Esophagus muscularis mucosa (tissue), 4 donors: ENCODE measurements around the gene NBPF4. TPM values are rescaled to one million over a fixed set of nuclear protein-coding genes. Genes with fewer than 3 reads are reported as not detected.
"Not testable (repeated sequence)": the region's sequence is repeated elsewhere in the genome, so short reads cannot be mapped to it uniquely, and the experiment has no call there.

Experiments
- DNase-seq: peaks from one replicate; pipeline ENCODE4 v3.0.0-alpha.2; 2017; ENCODE audit errors: extremely low spot score
- H3K27ac ChIP-seq, 4 donors: fragments of 200-600 bp; sonication (generic); replicated peaks in 1 of 4; 1 replicate in 3 of 4; 2 replicates in 1 of 4; pipeline ENCODE4 v1.5.1; 2016 to 2019; ENCODE audit warnings: mild to moderate bottlenecking in 1 of 4
- H3K27me3 ChIP-seq, 4 donors: fragments of 200-600 bp; sonication (generic); one replicate each; pipeline versions ENCODE4 v1.5.1 to v1.6.0; 2016 to 2019
- H3K36me3 ChIP-seq, 4 donors: fragments of 200-600 bp; sonication (generic); one replicate each; pipeline ENCODE4 v1.5.1; 2016 to 2019
- H3K4me1 ChIP-seq, 4 donors: fragments of 200-600 bp; sonication (generic); one replicate each; pipeline ENCODE4 v1.5.1; 2016 to 2019
- H3K4me3 ChIP-seq, 4 donors: fragments of 200-600 bp; sonication (generic); 1 replicate in 2 of 4; 2 replicates in 2 of 4; pipeline ENCODE4 v1.5.1; 2016 to 2019; ENCODE audit warnings: mild to moderate bottlenecking in 4 of 4, moderate library complexity in 1 of 4
- H3K9me3 ChIP-seq, 4 donors: fragments of 200-600 bp; sonication (generic); 1 replicate in 3 of 4; 2 replicates in 1 of 4; pipeline ENCODE4 v1.5.1; 2016 to 2019
- WGBS: methylation state at CpG from one replicate; pipeline ENCODE4 v1.1.5; 2018; 5-methylcytosine and 5-hydroxymethylcytosine counted together
- intact Hi-C: fragments of 100-400 bp; cut with DNase I; formaldehyde crosslinking; loops from one replicate; pipeline ENCODE4 v1.15.1; 2023
- total RNA-seq, 4 donors: library from RNA; depleted of rRNA; stranded (reverse); fragments of >200 nt; gene quantifications; one replicate each; pipeline versions ENCODE4 v1.1.0 to v1.2.1, GENCODE V29; 2016
- TF ChIP-seq, protein P1 (sequence below), 3 experiments: fragments of 200-600 bp in 2 of 3; fragments of 450-650 bp in 1 of 3; sonication (generic) in 2 of 3; IDR thresholded peaks; one replicate each; pipeline ENCODE4 v1.5.1; 2017 to 2019; ENCODE audit warnings: antibody characterized with exemption in 3 of 3, mild to moderate bottlenecking in 2 of 3, moderate library complexity in 1 of 3

The NBPF4 gene
- total RNA-seq, 4 donors from 2014 or later = not detected

DNA sequence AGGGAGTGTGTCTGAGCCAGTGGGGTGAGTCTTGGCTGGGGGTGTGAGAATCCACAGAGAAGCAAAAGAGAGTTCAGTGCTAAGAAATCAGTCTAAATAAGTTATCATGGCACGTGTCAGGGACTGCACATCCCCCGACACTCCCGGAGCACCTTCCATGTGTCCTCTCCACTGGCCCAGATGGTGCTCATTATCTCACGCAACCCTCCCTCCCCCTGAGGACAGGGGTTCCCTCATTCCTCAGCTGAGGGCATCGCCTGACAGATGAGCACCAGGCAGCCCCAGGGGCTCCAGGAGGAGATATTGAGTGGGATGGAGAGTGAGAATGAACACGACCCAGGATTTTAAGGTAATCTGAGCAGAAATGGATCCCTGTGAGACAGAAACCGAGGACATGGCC is 16.1 kb downstream of the NBPF4 start:
- no CpG with 5 or more reads among the region's 7 CpGs for WGBS
- H3K36me3 ChIP-seq, H3K9me3 ChIP-seq, H3K27ac ChIP-seq, H3K4me1 ChIP-seq, DNase-seq, H3K27me3 ChIP-seq, intact Hi-C loops, H3K4me3 ChIP-seq: not testable (repeated sequence)

GRCh38 chr1:108226855-108227254 is 17.0 kb downstream of the NBPF4 start:
- intact Hi-C loops = not testable (repeated sequence)

DNA sequence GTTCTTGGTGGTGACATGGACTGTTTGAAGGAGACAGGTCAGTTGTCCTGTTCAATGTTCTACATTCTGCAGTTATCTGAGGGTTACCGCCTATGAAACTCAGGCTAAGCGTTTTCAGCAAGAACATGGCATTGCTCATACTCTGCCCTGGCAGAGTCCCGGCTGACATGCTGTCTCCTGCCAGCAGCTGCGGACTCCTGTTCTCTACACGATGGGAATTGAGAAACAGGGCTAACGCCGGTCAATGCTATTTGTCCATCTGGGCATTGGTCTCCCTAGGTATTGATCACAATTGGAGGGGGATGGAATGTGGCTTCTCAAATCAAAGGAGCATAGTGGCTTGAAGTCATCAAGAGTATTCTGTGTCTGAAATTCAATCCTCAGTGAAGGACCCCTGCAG is 20.6 kb downstream of the NBPF4 start:
- 77% methylated on average over 7 of the region's 7 CpGs for WGBS
- H3K4me3 ChIP-seq, H3K4me1 ChIP-seq, DNase-seq, intact Hi-C loops, H3K27ac ChIP-seq, H3K27me3 ChIP-seq, H3K9me3 ChIP-seq, H3K36me3 ChIP-seq: not testable (repeated sequence)

More at GRCh38 chr1:108226855-108227254, 17.0 kb downstream of the NBPF4 start:
- not testable (repeated sequence) for H3K27me3 ChIP-seq, H3K27ac ChIP-seq, H3K36me3 ChIP-seq, H3K4me1 ChIP-seq, H3K4me3 ChIP-seq, DNase-seq, H3K9me3 ChIP-seq
- WGBS = no CpG with 5 or more reads among the region's 4 CpGs

DNA sequence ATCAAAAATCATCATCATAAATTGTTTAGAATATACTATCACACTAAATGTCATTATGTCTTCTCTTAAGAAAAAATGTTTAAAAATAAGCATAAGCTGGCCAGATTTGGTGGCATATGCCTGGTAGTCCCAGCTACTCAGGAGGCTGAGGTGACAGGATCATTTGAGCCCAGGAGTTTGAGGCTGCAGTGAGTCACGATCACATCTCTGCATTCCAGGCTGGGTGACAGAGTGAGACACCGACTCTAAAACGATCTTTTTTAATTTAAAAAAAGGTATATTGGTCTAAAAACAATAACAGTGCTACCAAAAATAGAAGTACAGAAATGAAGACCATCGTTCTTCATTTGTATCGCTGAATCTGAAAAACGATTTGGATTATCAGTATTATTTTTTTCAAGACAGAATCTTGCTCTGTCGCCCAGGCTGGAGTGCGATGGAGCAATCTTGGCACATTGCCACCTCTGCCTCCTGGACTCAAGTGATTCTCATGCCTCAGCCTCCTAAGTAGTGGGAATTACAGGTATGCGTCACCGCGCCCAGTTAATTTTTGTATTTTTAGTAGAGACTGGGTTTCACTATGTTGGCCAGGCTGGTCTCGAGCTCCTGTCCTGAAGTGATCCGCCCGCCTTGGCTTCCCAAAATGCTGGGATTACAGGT is 26.2 kb downstream of the NBPF4 start:
- DNase-seq, H3K9me3 ChIP-seq, intact Hi-C loops, H3K27ac ChIP-seq, H3K4me1 ChIP-seq, H3K36me3 ChIP-seq, H3K27me3 ChIP-seq, H3K4me3 ChIP-seq: not testable (repeated sequence)
- 92% methylated on average over 14 of the region's 14 CpGs for WGBS

GRCh38 chr1:108217007-108217406 is 26.9 kb downstream of the NBPF4 start:
- intact Hi-C loops, H3K27me3 ChIP-seq, H3K4me3 ChIP-seq, H3K4me1 ChIP-seq, H3K36me3 ChIP-seq, H3K27ac ChIP-seq, DNase-seq, H3K9me3 ChIP-seq: not testable (repeated sequence)
- 67% methylated on average over 2 of the region's 2 CpGs for WGBS

DNA sequence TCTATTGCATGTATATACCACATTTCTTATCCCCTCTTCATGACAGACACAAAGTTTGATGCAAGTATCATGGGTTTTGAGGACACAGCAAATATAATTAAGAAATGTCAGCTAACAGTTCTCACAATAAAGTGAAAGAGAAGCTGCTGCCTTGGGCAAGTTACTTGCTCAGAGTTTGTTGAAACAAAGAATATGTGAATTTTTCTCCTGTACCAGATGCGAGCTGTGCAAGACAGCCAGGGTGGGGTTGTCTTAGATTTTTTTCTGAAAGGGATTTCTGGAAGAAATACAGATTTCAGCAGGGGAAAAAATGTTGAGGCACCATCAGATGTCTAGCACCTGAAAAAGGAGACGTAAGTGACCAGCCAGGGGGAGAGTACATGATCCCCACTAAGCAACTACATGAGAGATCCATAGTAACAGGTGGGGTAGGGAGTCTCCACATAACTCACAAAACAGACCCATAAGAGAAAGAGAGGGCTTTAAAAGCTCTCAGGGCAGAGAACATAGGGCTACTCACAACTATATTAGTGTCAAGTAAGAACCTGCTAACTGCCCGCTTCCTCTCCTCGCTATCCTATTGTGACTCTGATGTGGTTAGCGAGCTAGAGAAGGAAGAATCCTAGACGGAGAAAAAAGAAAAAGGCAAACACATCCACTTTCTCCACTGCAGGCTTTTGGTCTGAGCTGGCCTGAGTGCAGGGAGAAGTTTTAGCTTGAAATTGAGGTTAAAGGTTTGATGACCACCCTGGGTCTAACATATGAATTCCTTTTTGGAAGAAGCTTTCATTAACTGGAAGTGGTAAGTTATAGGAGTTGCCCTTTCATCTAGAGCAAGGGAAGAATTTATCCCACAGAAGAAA is 27.6 kb downstream of the NBPF4 start:
- WGBS = 74% methylated on average over 6 of the region's 6 CpGs

DNA sequence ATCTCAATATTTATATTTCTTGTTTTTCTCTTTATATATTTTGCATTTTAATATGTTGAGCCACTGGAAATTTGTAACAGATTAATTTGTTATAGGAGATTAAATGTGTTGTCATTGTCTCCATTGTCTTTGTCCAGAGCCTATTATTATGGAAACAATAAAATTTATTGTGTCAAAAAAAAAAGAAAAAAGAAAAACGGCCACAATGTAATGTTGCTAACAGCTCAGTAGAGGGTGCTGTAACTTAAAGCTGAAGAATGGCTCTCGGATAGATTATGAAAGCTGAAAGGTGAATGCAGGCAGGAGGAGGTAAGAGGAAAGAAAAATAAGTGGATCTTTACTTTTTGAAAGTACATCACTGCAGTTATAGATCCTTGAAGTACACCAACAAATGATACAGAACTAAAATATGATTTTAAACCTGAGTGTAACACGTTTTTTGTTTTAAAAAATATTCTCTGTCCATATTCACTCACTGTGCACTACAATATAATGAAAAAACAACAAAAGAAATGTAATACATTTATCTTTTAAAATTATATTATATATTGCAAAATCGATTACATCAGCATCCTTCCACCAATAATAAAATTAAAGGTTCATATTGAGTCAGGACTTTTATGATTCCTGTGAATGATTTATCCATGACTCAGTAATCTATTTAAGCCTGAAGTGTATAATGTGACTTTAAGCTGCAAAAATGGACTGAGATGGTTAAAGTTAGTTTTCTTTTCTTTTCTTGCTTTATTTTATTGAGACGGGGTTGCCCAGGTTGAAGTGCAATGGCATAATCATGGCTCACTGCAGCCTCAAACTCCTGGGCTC is 29.0 kb downstream of the NBPF4 start:
- intact Hi-C loops, H3K36me3 ChIP-seq, H3K4me1 ChIP-seq, H3K27ac ChIP-seq, DNase-seq, H3K27me3 ChIP-seq, H3K9me3 ChIP-seq, H3K4me3 ChIP-seq: not testable (repeated sequence)
- WGBS = 16% methylated on average over 4 of the region's 5 CpGs
- TF ChIP-seq, protein P1, sequence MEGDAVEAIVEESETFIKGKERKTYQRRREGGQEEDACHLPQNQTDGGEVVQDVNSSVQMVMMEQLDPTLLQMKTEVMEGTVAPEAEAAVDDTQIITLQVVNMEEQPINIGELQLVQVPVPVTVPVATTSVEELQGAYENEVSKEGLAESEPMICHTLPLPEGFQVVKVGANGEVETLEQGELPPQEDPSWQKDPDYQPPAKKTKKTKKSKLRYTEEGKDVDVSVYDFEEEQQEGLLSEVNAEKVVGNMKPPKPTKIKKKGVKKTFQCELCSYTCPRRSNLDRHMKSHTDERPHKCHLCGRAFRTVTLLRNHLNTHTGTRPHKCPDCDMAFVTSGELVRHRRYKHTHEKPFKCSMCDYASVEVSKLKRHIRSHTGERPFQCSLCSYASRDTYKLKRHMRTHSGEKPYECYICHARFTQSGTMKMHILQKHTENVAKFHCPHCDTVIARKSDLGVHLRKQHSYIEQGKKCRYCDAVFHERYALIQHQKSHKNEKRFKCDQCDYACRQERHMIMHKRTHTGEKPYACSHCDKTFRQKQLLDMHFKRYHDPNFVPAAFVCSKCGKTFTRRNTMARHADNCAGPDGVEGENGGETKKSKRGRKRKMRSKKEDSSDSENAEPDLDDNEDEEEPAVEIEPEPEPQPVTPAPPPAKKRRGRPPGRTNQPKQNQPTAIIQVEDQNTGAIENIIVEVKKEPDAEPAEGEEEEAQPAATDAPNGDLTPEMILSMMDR (IDR thresholded peaks at IDR 0.05) = peak in 2 of 3 experiments; percentile 46 to 72

More for the DNA sequence above, 27.6 kb downstream of the NBPF4 start:
- H3K36me3 ChIP-seq, DNase-seq, H3K27me3 ChIP-seq, intact Hi-C loops, H3K4me1 ChIP-seq, H3K9me3 ChIP-seq, H3K4me3 ChIP-seq, H3K27ac ChIP-seq: not testable (repeated sequence)
